ENCODE results near the gene MCM3AP. TPM values are rescaled to one million over a fixed set of nuclear protein-coding genes. Genes with fewer than 3 reads are reported as not detected.
"Not testable (repeated sequence)": the region's sequence is repeated elsewhere in the genome, so short reads cannot be mapped to it uniquely, and the experiment has no call there.

Gene MCM3AP
- total RNA-seq, 2 experiments from 2014 or later: 71.1 to 106 TPM

GRCh38 chr21:46310260-46310659 lies 24.8 kb upstream of the MCM3AP start:
- DNase-seq; H3K27me3 Mint-ChIP-seq; ATAC-seq; CTCF ChIA-PET; H3K4me1 Mint-ChIP-seq; H3K4me3 Mint-ChIP-seq; intact Hi-C loops (cut with DNase I, micrococcal nuclease); H3K9me3 Mint-ChIP-seq (ENCODE audit: low read depth); H3K27ac Mint-ChIP-seq; POLR2A ChIA-PET: not testable (repeated sequence)
- peaks cover 26% of the 10 kb centered on the region for H3K36me3 Mint-ChIP-seq (ENCODE audit: low read depth)

- intact Hi-C loops (cut with DNase I, micrococcal nuclease): no loop called here
- no peak for DNase-seq
- no peaks in the 10 kb centered on the region for H3K9me3 Mint-ChIP-seq (ENCODE audit: low read depth)
- CTCF ChIA-PET: no interaction called here
- no peak overlapping the region for H3K4me3 Mint-ChIP-seq
- POLR2A ChIA-PET: interaction anchor here (0.6 kb wide), 1 partner anchor 54 kb away, joined by 3 read pairs; no protein-coding TSS in a partner anchor
- H3K4me1 Mint-ChIP-seq: no peaks in the 10 kb centered on the region
- H3K36me3 Mint-ChIP-seq (ENCODE audit: low read depth): peaks cover 32% of the 10 kb centered on the region
- ATAC-seq: no peak
- no peak overlapping the region for H3K27ac Mint-ChIP-seq
- H3K27me3 Mint-ChIP-seq: no peaks in the 10 kb centered on the region
Observed at GRCh38 chr21:46308431-46308830, 23.0 kb upstream of the MCM3AP start.

GRCh38 chr21:46307625-46308024 lies 22.2 kb upstream of the MCM3AP start:
- H3K4me3 Mint-ChIP-seq: no peak overlapping the region

GRCh38 chr21:46304955-46305354 lies 19.5 kb upstream of the MCM3AP start:
- ChIA-PET POLR2A (no interaction called here), CTCF (no interaction called here)
- no peaks in the 10 kb centered on the region for H3K9me3 Mint-ChIP-seq (ENCODE audit: low read depth)
- DNase-seq (no peak), ATAC-seq (no peak)
- peaks cover 41% of the 10 kb centered on the region for H3K36me3 Mint-ChIP-seq (ENCODE audit: low read depth)
- intact Hi-C loops (cut with DNase I, micrococcal nuclease): no loop called here
- no peak overlapping the region for H3K27ac Mint-ChIP-seq
- no peak overlapping the region for H3K4me3 Mint-ChIP-seq
- no peaks in the 10 kb centered on the region for H3K27me3 Mint-ChIP-seq
- H3K4me1 Mint-ChIP-seq: no peaks in the 10 kb centered on the region

More at GRCh38 chr21:46307625-46308024, 22.2 kb upstream of the MCM3AP start:
- Mint-ChIP-seq H3K9me3 (ENCODE audit: low read depth) (no peaks in the 10 kb centered on the region), H3K27ac (no peak overlapping the region), H3K4me1 (no peaks in the 10 kb centered on the region), H3K36me3 (ENCODE audit: low read depth) (peaks cover 33% of the 10 kb centered on the region), H3K27me3 (no peaks in the 10 kb centered on the region)
- DNase-seq (no peak), ATAC-seq (peak; percentile 36)
- ChIA-PET CTCF (no interaction called here), POLR2A (no interaction called here)
- intact Hi-C loops (cut with DNase I, micrococcal nuclease): no loop called here

GRCh38 chr21:46304437-46304836 lies 19.0 kb upstream of the MCM3AP start:
- ATAC-seq: no peak
- Mint-ChIP-seq H3K27me3 (no peaks in the 10 kb centered on the region), H3K4me3 (no peak overlapping the region), H3K27ac (no peak overlapping the region), H3K9me3 (ENCODE audit: low read depth) (no peaks in the 10 kb centered on the region), H3K36me3 (ENCODE audit: low read depth) (peaks cover 44% of the 10 kb centered on the region), H3K4me1 (no peaks in the 10 kb centered on the region)
- intact Hi-C loops (cut with DNase I, micrococcal nuclease): no loop called here
- CTCF ChIA-PET: no interaction called here
- POLR2A ChIA-PET: no interaction called here
- DNase-seq: no peak

GRCh38 chr21:46301759-46302158 lies 16.3 kb upstream of the MCM3AP start:
- Mint-ChIP-seq H3K9me3 (ENCODE audit: low read depth) (no peaks in the 10 kb centered on the region), H3K4me3 (no peak overlapping the region), H3K36me3 (ENCODE audit: low read depth) (peaks cover 38% of the 10 kb centered on the region), H3K27ac (no peak overlapping the region), H3K4me1 (peaks cover 4% of the 10 kb centered on the region), H3K27me3 (no peaks in the 10 kb centered on the region)
- intact Hi-C loops (cut with DNase I, micrococcal nuclease): no loop called here
- DNase-seq (no peak), ATAC-seq (no peak)
- ChIA-PET CTCF (interaction anchor here (0.8 kb wide), 1 partner anchor 60 kb away, joined by 5 read pairs; no protein-coding TSS in a partner anchor), POLR2A (no interaction called here)

GRCh38 chr21:46299167-46299566 lies 13.8 kb upstream of the MCM3AP start:
- intact Hi-C loops (cut with DNase I, micrococcal nuclease): no loop called here
- H3K4me1 Mint-ChIP-seq: peaks cover 4% of the 10 kb centered on the region
- ATAC-seq: no peak
- no peak for DNase-seq
- peaks cover 30% of the 10 kb centered on the region for H3K36me3 Mint-ChIP-seq (ENCODE audit: low read depth)
- H3K4me3 Mint-ChIP-seq: no peak overlapping the region
- CTCF ChIA-PET: interaction anchor here (1.3 kb wide), 1 partner anchor 18 kb away, joined by 3 read pairs; no protein-coding TSS in a partner anchor
- no peaks in the 10 kb centered on the region for H3K9me3 Mint-ChIP-seq (ENCODE audit: low read depth)
- POLR2A ChIA-PET: no interaction called here
- H3K27me3 Mint-ChIP-seq: no peaks in the 10 kb centered on the region
- H3K27ac Mint-ChIP-seq: no peak overlapping the region

GRCh38 chr21:46297338-46298271 lies 12.2 kb upstream of the MCM3AP start:
- no peaks in the 10 kb centered on the region for H3K27me3 Mint-ChIP-seq
- no peaks in the 10 kb centered on the region for H3K9me3 Mint-ChIP-seq (ENCODE audit: low read depth)
- peaks cover 4% of the 10 kb centered on the region for H3K4me1 Mint-ChIP-seq
- DNase-seq (peak; percentile 20), ATAC-seq (peak; percentile 35)
- no peak overlapping the region for H3K27ac Mint-ChIP-seq
- CTCF ChIA-PET: no interaction called here
- POLR2A ChIA-PET: interaction anchor here (0.7 kb wide), 1 partner anchor 555 kb away, joined by 3 read pairs; no protein-coding TSS in a partner anchor
- H3K4me3 Mint-ChIP-seq: peak overlapping the region; percentile 2
- intact Hi-C loops (cut with DNase I, micrococcal nuclease): no loop called here
- peaks cover 25% of the 10 kb centered on the region for H3K36me3 Mint-ChIP-seq (ENCODE audit: low read depth)

GRCh38 chr21:46295996-46296752 lies 10.8 kb upstream of the MCM3AP start:
- Mint-ChIP-seq H3K27ac (no peak overlapping the region), H3K27me3 (no peaks in the 10 kb centered on the region), H3K4me3 (peak overlapping the region; percentile 26), H3K4me1 (peaks cover 4% of the 10 kb centered on the region), H3K9me3 (ENCODE audit: low read depth) (no peaks in the 10 kb centered on the region), H3K36me3 (ENCODE audit: low read depth) (peaks cover 28% of the 10 kb centered on the region)
- POLR2A ChIA-PET: no interaction called here
- ATAC-seq (peak; percentile 74), DNase-seq (peak; percentile 73)
- CTCF ChIA-PET: interaction anchor here (0.6 kb wide), 1 partner anchor 159 kb away, joined by 3 read pairs; no protein-coding TSS in a partner anchor
- intact Hi-C loops (cut with DNase I, micrococcal nuclease): no loop called here

- H3K4me3 Mint-ChIP-seq: no peak overlapping the region
- no peak for ATAC-seq
- intact Hi-C loops (cut with DNase I, micrococcal nuclease): no loop called here
Observed at GRCh38 chr21:46295177-46295770, 9.9 kb upstream of the MCM3AP start.

GRCh38 chr21:46294647-46295176 lies 9.3 kb upstream of the MCM3AP start:
- H3K4me1 Mint-ChIP-seq: peaks cover 9% of the 10 kb centered on the region
- ChIA-PET CTCF (no interaction called here), POLR2A (no interaction called here)
- no peak for DNase-seq
- no peak overlapping the region for H3K4me3 Mint-ChIP-seq
- intact Hi-C loops (cut with DNase I, micrococcal nuclease): no loop called here
- H3K36me3 Mint-ChIP-seq (ENCODE audit: low read depth): peaks cover 20% of the 10 kb centered on the region
- no peaks in the 10 kb centered on the region for H3K27me3 Mint-ChIP-seq
- ATAC-seq: no peak
- no peaks in the 10 kb centered on the region for H3K9me3 Mint-ChIP-seq (ENCODE audit: low read depth)
- H3K27ac Mint-ChIP-seq: no peak overlapping the region

More at GRCh38 chr21:46295177-46295770, 9.9 kb upstream of the MCM3AP start:
- H3K4me1 Mint-ChIP-seq: peaks cover 7% of the 10 kb centered on the region
- no peak overlapping the region for H3K27ac Mint-ChIP-seq
- no peaks in the 10 kb centered on the region for H3K9me3 Mint-ChIP-seq (ENCODE audit: low read depth)
- H3K27me3 Mint-ChIP-seq: no peaks in the 10 kb centered on the region
- peaks cover 22% of the 10 kb centered on the region for H3K36me3 Mint-ChIP-seq (ENCODE audit: low read depth)
- CTCF ChIA-PET: no interaction called here
- no peak for DNase-seq
- POLR2A ChIA-PET: no interaction called here
